Activated naive CD8-positive, alpha-beta T cell treated with anti-CD3 and anti-CD28 coated beads for 36 hours (primary cell): ENCODE measurements around the gene IER5. TPM values are rescaled to one million over a fixed set of nuclear protein-coding genes. Genes with fewer than 3 reads are reported as not detected.
A peak's percentile ranks its signal among the peaks of the same experiment; 100 is the strongest.

Source experiments
- DNase-seq: peaks from one replicate; pipeline ENCODE4 v3.0.0; 2021
- H3K27ac Mint-ChIP-seq: one replicate; pipeline ENCODE4 v1.8.0; 2022; ENCODE audit warnings: mild to moderate bottlenecking, moderate library complexity, mixed read lengths
- H3K27me3 Mint-ChIP-seq: one replicate; pipeline ENCODE4 v1.8.0; 2022; ENCODE audit warnings: mild to moderate bottlenecking, mixed read lengths
- H3K36me3 Mint-ChIP-seq: one replicate; pipeline ENCODE4 v1.8.0; 2021; ENCODE audit warnings: mild to moderate bottlenecking, mixed read lengths
- H3K4me1 Mint-ChIP-seq: one replicate; pipeline ENCODE4 v1.8.0; 2021; ENCODE audit warnings: mixed read lengths
- H3K4me3 Mint-ChIP-seq: one replicate; pipeline ENCODE4 v1.8.0; 2022; ENCODE audit warnings: mild to moderate bottlenecking, moderate library complexity, mixed read lengths
- H3K9me3 Mint-ChIP-seq: one replicate; pipeline ENCODE4 v1.8.0; 2022; ENCODE audit warnings: mixed read lengths
- total RNA-seq, 2 experiments: library from RNA; stranded (reverse); gene quantifications; one replicate each; pipeline ENCODE4 v1.2.3, GENCODE V29; 2021

The IER5 gene
- total RNA-seq, 2 experiments from 2014 or later, result 29.7 to 30.3 TPM

GRCh38 chr1:181137217-181137743 lies 48.8 kb downstream of the IER5 start:
- Mint-ChIP-seq H3K27me3 (no peaks in the 10 kb centered on the region), H3K9me3 (no peaks in the 10 kb centered on the region), H3K4me1 (peaks cover 58% of the 10 kb centered on the region), H3K27ac (peak overlapping the region; percentile 49), H3K36me3 (no peaks in the 10 kb centered on the region), H3K4me3 (no peak overlapping the region)
- DNase-seq, result no peak

- Mint-ChIP-seq H3K27me3 (no peaks in the 10 kb centered on the region), H3K27ac (no peak overlapping the region), H3K36me3 (no peaks in the 10 kb centered on the region), H3K9me3 (no peaks in the 10 kb centered on the region), H3K4me3 (no peak overlapping the region), H3K4me1 (peaks cover 51% of the 10 kb centered on the region)
- no peak for DNase-seq
These were observed 51.1 kb downstream of the IER5 start for GRCh38 chr1:181139631-181140061.

DNA sequence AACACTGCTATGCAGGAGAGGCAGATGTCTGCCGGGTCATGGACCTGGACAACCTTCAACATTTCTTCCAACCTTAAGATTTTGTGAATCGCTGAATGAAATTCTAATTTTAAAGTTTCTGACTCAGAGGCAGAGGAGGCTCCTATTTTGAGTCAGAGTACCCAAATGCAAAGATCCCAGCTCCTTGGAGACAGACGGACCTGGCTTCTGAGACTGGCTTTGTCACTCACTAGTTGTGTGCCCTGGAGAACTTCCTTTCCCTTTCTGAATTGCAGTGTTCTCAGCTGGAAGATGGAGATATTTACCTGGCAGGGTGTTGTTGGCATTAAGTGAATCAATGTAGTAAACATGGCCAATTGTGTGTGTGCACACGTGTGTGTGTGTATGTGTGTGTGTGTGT lies 51.9 kb downstream of the IER5 start:
- peak overlapping the region; percentile 65 for H3K27ac Mint-ChIP-seq
- H3K27me3 Mint-ChIP-seq, result no peaks in the 10 kb centered on the region
- DNase-seq, result no peak
- H3K36me3 Mint-ChIP-seq, result no peaks in the 10 kb centered on the region
- no peak overlapping the region for H3K4me3 Mint-ChIP-seq
- H3K4me1 Mint-ChIP-seq, result peaks cover 44% of the 10 kb centered on the region
- H3K9me3 Mint-ChIP-seq, result no peaks in the 10 kb centered on the region

- peaks cover 42% of the 10 kb centered on the region for H3K4me1 Mint-ChIP-seq
- no peaks in the 10 kb centered on the region for H3K27me3 Mint-ChIP-seq
- no peaks in the 10 kb centered on the region for H3K36me3 Mint-ChIP-seq
- no peak for DNase-seq
- no peaks in the 10 kb centered on the region for H3K9me3 Mint-ChIP-seq
- peak overlapping the region; percentile 65 for H3K27ac Mint-ChIP-seq
- H3K4me3 Mint-ChIP-seq, result peak overlapping the region; percentile 2
These were observed 52.4 kb downstream of the IER5 start for GRCh38 chr1:181140891-181141290.

GRCh38 chr1:181141431-181141910 lies 53.0 kb downstream of the IER5 start:
- no peaks in the 10 kb centered on the region for H3K9me3 Mint-ChIP-seq
- H3K4me3 Mint-ChIP-seq, result peak overlapping the region; percentile 26
- no peaks in the 10 kb centered on the region for H3K36me3 Mint-ChIP-seq
- H3K27me3 Mint-ChIP-seq, result no peaks in the 10 kb centered on the region
- H3K4me1 Mint-ChIP-seq, result peaks cover 40% of the 10 kb centered on the region
- peak overlapping the region; percentile 65 for H3K27ac Mint-ChIP-seq
- DNase-seq, result peak; percentile 71

Other genes starting within 250 kb of the IER5 start
- gene KIAA1614, start 175.8 kb upstream of the IER5 start, total RNA-seq, result under 1 TPM in 1 of 2 experiments, not detected in 1; 0.08 TPM
- gene STX6, start 65.8 kb upstream of the IER5 start, total RNA-seq, result 10 to 100 TPM; 22.0 to 22.1 TPM
- gene MR1, start 54.7 kb upstream of the IER5 start, total RNA-seq, result 10 to 100 TPM; 14.5 to 15.5 TPM